BJ (cell line): ENCODE data around the gene ZMYND10. TPM values are rescaled to one million over a fixed set of nuclear protein-coding genes. Genes with fewer than 3 reads are reported as not detected.

ENCODE experiments used
- CTCF ChIA-PET: fragments of 350-600 bp; formaldehyde crosslinking; extraction: SDS; loops from one replicate; lab custom pipeline; 2021; ENCODE audit warnings: antibody characterized with exemption, inconsistent platforms; lab: Yijun Ruan, JAX
- POLR2A ChIA-PET: fragments of 300-600 bp; sonication (Branson Sonifier 250); formaldehyde crosslinking; extraction: SDS; loops from one replicate; lab custom pipeline; 2021; ENCODE audit warnings: antibody characterized with exemption; lab: Charles Lee
- DNase-seq: peaks from one replicate; pipeline ENCODE4 v3.0.0-alpha.2; 2011; ENCODE audit warnings: low read depth
- H3K27me3 ChIP-seq: 2 replicates; pipeline ENCODE4 v1.6.0; 2011; ENCODE audit warnings: low read length; ENCODE audit not compliant: control insufficient read depth, insufficient read depth
- H3K36me3 ChIP-seq: 2 replicates; pipeline ENCODE4 v1.5.1; 2011; ENCODE audit warnings: low read length; ENCODE audit not compliant: control insufficient read depth, insufficient read depth
- H3K4me3 ChIP-seq: 2 replicates; pipeline ENCODE4 v1.5.1; 2011; ENCODE audit warnings: low read depth, mild to moderate bottlenecking, control low read depth, low read length
- CTCF ChIP-seq: IDR thresholded peaks from 2 replicates; pipeline ENCODE4 v1.5.1; 2011; ENCODE audit warnings: low read depth, mild to moderate bottlenecking, control low read depth, inconsistent platforms, low read length, moderate library complexity; ENCODE audit not compliant: insufficient read depth
- polyA plus RNA-seq: library from polyadenylated mRNA; depleted of rRNA; stranded (reverse); fragments of >200 nt; gene quantifications from 2 replicates; pipeline ENCODE4 v1.2.3, GENCODE V29; 2011

The ZMYND10 gene
- polyA plus RNA-seq, 1 experiment, result 1.3 TPM

GRCh38 chr3:50341537-50341936, 4.0 kb downstream of the ZMYND10 start:
- ChIA-PET CTCF (interaction anchor here (1.9 to 2.7 kb wide), 2 partner anchors 9 to 201 kb away, joined by 9 to 10 read pairs; partner anchors contain the start of genes CYB561D2 and NPRL2), POLR2A (no interaction called here)
- no peak for DNase-seq
- Histone ChIP-seq H3K36me3 (no peaks in the 10 kb centered on the region), H3K27me3 (no peaks in the 10 kb centered on the region), H3K4me3 (peak overlapping the region; percentile 60)
- no peak for TF ChIP-seq CTCF

- CTCF ChIA-PET, result interaction anchor here (0.5 to 2.7 kb wide), 5 partner anchors 10 to 985 kb away, joined by 3 to 10 read pairs (median 4); partner anchors contain the start of genes CYB561D2 and NPRL2
- Histone ChIP-seq H3K36me3 (no peaks in the 10 kb centered on the region), H3K27me3 (no peaks in the 10 kb centered on the region), H3K4me3 (peak within 1 kb of the TSS; percentile 60)
- TF ChIP-seq CTCF, result no peak
- no peak for DNase-seq
- POLR2A ChIA-PET, result no interaction called here
These were observed 4.8 kb downstream of the ZMYND10 start, which contains the start of gene RASSF1 for GRCh38 chr3:50340448-50341329. Gene RASSF1 (minus strand): TSS chr3:50340836. CDS start chr3:50340805, 31 bp downstream.

GRCh38 chr3:50340147-50340447, 5.4 kb downstream of the ZMYND10 start:
- no peak for TF ChIP-seq CTCF
- ChIA-PET POLR2A (no interaction called here), CTCF (interaction anchor here (1.9 to 2.7 kb wide), 3 partner anchors 10 to 202 kb away, joined by 4 to 10 read pairs (median 9); partner anchors contain the start of genes CYB561D2 and NPRL2)
- Histone ChIP-seq H3K27me3 (no peaks in the 10 kb centered on the region), H3K4me3 (peak overlapping the region; percentile 60), H3K36me3 (no peaks in the 10 kb centered on the region)
- no peak for DNase-seq

GRCh38 chr3:50339485-50340146, 5.9 kb downstream of the ZMYND10 start:
- ChIA-PET POLR2A (no interaction called here), CTCF (interaction anchor here (1.9 to 7.2 kb wide), 3 partner anchors 11 to 15 kb away, joined by 4 to 32 read pairs (median 9); partner anchors contain the start of genes CYB561D2 and NPRL2)
- H3K4me3 ChIP-seq, result peak overlapping the region; percentile 60
- DNase-seq, result no peak
- no peaks in the 10 kb centered on the region for H3K27me3 ChIP-seq
- no peaks in the 10 kb centered on the region for H3K36me3 ChIP-seq
- TF ChIP-seq CTCF, result no peak

- Histone ChIP-seq H3K36me3 (no peaks in the 10 kb centered on the region), H3K4me3 (no peak overlapping the region), H3K27me3 (no peaks in the 10 kb centered on the region)
- DNase-seq, result no peak
- ChIA-PET POLR2A (no interaction called here), CTCF (interaction anchor here (0.9 to 7.2 kb wide), 4 partner anchors 12 to 16 kb away, joined by 4 to 32 read pairs (median 4); partner anchors contain the start of genes CYB561D2, HYAL2 and NPRL2)
- TF ChIP-seq CTCF, result no peak
These were observed 6.6 kb downstream of the ZMYND10 start for GRCh38 chr3:50338965-50339364.
